Stimulated activated CD8-positive, alpha-beta memory T cell treated with anti-CD3 and anti-CD28 coated beads, Interleukin-15, amount 100 ng/mL, for 1 hour (primary cell): Measurements from ENCODE around the gene PDE9A.

Experiments
- DNase-seq: peaks from one replicate; pipeline ENCODE4 v3.0.0-alpha.2; 2020; ENCODE audit warnings: low read depth

Gene PDE9A

GRCh38 chr21:42658320-42659105, 5.1 kb downstream of the PDE9A start:
- DNase-seq: no peak

- DNase-seq: no peak
Measured at GRCh38 chr21:42659416-42660117, 6.1 kb downstream of the PDE9A start.

- DNase-seq: no peak
Measured at GRCh38 chr21:42660118-42660470, 6.7 kb downstream of the PDE9A start.

GRCh38 chr21:42661688-42662429, 8.4 kb downstream of the PDE9A start:
- no peak for DNase-seq

GRCh38 chr21:42662430-42663199, 9.2 kb downstream of the PDE9A start:
- no peak for DNase-seq

GRCh38 chr21:42663200-42663750, 9.9 kb downstream of the PDE9A start:
- DNase-seq: no peak

GRCh38 chr21:42663860-42664535, 10.6 kb downstream of the PDE9A start:
- no peak for DNase-seq

GRCh38 chr21:42664614-42665013, 11.2 kb downstream of the PDE9A start:
- no peak for DNase-seq

GRCh38 chr21:42665026-42665425, 11.6 kb downstream of the PDE9A start:
- DNase-seq: no peak

GRCh38 chr21:42665484-42665883, 12.1 kb downstream of the PDE9A start:
- no peak for DNase-seq

GRCh38 chr21:42666023-42666747, 12.8 kb downstream of the PDE9A start:
- DNase-seq: no peak

GRCh38 chr21:42666925-42667324, 13.5 kb downstream of the PDE9A start:
- no peak for DNase-seq

- DNase-seq: no peak
Measured at GRCh38 chr21:42668298-42668992, 15.0 kb downstream of the PDE9A start.

- DNase-seq: no peak
Measured at GRCh38 chr21:42669041-42669440, 15.6 kb downstream of the PDE9A start.

GRCh38 chr21:42670058-42670880, 16.8 kb downstream of the PDE9A start:
- no peak for DNase-seq

- DNase-seq: no peak
Measured at GRCh38 chr21:42670884-42671283, 17.5 kb downstream of the PDE9A start.

GRCh38 chr21:42671778-42672593, 18.6 kb downstream of the PDE9A start:
- DNase-seq: no peak
